ENCODE results near the gene GRB14.

GRCh38 chr2:164662868-164663631, 41.8 kb upstream of the GRB14 start:
- TF ChIP-seq, protein P1, sequence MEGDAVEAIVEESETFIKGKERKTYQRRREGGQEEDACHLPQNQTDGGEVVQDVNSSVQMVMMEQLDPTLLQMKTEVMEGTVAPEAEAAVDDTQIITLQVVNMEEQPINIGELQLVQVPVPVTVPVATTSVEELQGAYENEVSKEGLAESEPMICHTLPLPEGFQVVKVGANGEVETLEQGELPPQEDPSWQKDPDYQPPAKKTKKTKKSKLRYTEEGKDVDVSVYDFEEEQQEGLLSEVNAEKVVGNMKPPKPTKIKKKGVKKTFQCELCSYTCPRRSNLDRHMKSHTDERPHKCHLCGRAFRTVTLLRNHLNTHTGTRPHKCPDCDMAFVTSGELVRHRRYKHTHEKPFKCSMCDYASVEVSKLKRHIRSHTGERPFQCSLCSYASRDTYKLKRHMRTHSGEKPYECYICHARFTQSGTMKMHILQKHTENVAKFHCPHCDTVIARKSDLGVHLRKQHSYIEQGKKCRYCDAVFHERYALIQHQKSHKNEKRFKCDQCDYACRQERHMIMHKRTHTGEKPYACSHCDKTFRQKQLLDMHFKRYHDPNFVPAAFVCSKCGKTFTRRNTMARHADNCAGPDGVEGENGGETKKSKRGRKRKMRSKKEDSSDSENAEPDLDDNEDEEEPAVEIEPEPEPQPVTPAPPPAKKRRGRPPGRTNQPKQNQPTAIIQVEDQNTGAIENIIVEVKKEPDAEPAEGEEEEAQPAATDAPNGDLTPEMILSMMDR (IDR thresholded peaks at IDR 0.05): no peak
- no peak for TF ChIP-seq POLR2A (IDR thresholded peaks at IDR 0.05)

All from vagina (tissue), 2 donors.